ENCODE results near the gene NET1.

DNA sequence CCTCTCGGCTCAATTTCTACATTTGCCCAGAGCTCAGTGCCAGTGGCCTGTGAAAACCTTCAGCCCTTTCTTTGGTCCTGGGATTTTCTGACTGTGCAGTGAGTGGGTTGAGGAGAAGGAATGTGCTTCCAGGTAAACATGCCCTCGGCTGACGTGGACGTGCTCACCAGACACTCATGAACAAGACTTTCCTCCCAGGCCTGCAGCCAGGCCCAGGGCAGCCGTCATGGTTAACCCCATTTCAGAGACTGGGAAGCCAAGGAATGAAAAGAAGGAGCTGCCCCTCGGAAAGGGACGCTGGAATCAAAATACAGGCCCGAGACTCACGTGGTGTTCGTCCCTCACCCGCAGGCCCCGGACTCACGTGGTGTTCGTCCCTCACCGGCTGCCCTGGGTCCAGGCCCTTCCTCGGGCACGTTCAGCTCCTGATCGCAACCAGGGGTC, 95.8 kb downstream of the NET1 start:
- TF ChIP-seq, protein P1, sequence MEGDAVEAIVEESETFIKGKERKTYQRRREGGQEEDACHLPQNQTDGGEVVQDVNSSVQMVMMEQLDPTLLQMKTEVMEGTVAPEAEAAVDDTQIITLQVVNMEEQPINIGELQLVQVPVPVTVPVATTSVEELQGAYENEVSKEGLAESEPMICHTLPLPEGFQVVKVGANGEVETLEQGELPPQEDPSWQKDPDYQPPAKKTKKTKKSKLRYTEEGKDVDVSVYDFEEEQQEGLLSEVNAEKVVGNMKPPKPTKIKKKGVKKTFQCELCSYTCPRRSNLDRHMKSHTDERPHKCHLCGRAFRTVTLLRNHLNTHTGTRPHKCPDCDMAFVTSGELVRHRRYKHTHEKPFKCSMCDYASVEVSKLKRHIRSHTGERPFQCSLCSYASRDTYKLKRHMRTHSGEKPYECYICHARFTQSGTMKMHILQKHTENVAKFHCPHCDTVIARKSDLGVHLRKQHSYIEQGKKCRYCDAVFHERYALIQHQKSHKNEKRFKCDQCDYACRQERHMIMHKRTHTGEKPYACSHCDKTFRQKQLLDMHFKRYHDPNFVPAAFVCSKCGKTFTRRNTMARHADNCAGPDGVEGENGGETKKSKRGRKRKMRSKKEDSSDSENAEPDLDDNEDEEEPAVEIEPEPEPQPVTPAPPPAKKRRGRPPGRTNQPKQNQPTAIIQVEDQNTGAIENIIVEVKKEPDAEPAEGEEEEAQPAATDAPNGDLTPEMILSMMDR (IDR thresholded peaks at IDR 0.05): no peak
- TF ChIP-seq EP300 (IDR thresholded peaks at IDR 0.05): no peak
- TF ChIP-seq POLR2A (IDR thresholded peaks at IDR 0.05): no peak
